HepG2 (cell line): ENCODE data around the gene C2orf49. TPM values are rescaled to one million over a fixed set of nuclear protein-coding genes. Genes with fewer than 3 reads are reported as not detected.

Experiments
- ESRRA ChIP-seq: sonication (generic); formaldehyde crosslinking; IDR thresholded peaks from 2 replicates; pipeline ENCODE4 v1.5.1; 2020; ENCODE audit warnings: mild to moderate bottlenecking, low read depth, missing genetic modification reagents
- FOXA1 ChIP-seq, 2 experiments: fragments of 450-650 bp in 1 of 2; sonication (generic) in 1 of 2; formaldehyde crosslinking in 1 of 2; IDR thresholded peaks; 2 replicates each; pipeline versions ENCODE4 v1.4.0 to v1.6.1; 2016 to 2020; ENCODE audit warnings: missing genetic modification reagents in 1 of 2
- RARA ChIP-seq: IDR thresholded peaks from 2 replicates; pipeline ENCODE4 v1.6.1; 2016; ENCODE audit warnings: missing genetic modification reagents, missing compliant biosample characterization
- SKI ChIP-seq: fragments of 450-650 bp; IDR thresholded peaks from one replicate; pipeline ENCODE4 v1.6.1; 2018; ENCODE audit warnings: mild to moderate bottlenecking; ENCODE audit not compliant: partially characterized antibody
- ZMYM4 ChIP-seq: sonication (generic); formaldehyde crosslinking; IDR thresholded peaks from 2 replicates; pipeline ENCODE4 v1.8.1; 2023; ENCODE audit warnings: mild to moderate bottlenecking, missing genetic modification reagents
- ZNF33B ChIP-seq: sonication (generic); formaldehyde crosslinking; IDR thresholded peaks from 2 replicates; pipeline ENCODE4 v1.5.1; 2020; ENCODE audit warnings: mild to moderate bottlenecking, missing genetic modification reagents
- ZNF652 ChIP-seq: IDR thresholded peaks from 2 replicates; pipeline ENCODE4 v1.6.1; 2016; ENCODE audit warnings: low read depth, borderline replicate concordance
- ZNF747 ChIP-seq: sonication (generic); formaldehyde crosslinking; IDR thresholded peaks from 2 replicates; pipeline ENCODE4 v1.8.1; 2023; ENCODE audit warnings: missing genetic modification reagents, mild to moderate bottlenecking, borderline replicate concordance
- polyA plus RNA-seq, 8 experiments: library from polyadenylated mRNA; depleted of rRNA in 3 of 8; stranded (reverse) in 7 of 8; unstranded in 1 of 8; fragments of >200 nt; fragmentation: Illumina TruSeq in 4 of 8; extraction: Trizol in 4 of 8; gene quantifications; 2 replicates each; pipeline versions ENCODE4 v1.2.1 to v1.2.3, GENCODE V29; 2011 to 2016; ENCODE audit warnings: low read depth in 4 of 8, missing spikeins in 1 of 8, mixed read lengths in 1 of 8; ENCODE audit not compliant: insufficient read depth in 1 of 8
- total RNA-seq, 5 experiments: library from RNA; depleted of rRNA; stranded (reverse); fragments of >200 nt; fragmentation: Illumina TruSeq; extraction: Trizol; gene quantifications; 2 replicates each; pipeline ENCODE4 v1.2.3, GENCODE V29; 2016; ENCODE audit warnings: low read depth in 1 of 5
- TF ChIP-seq, protein P1 (sequence below): sonication (generic); formaldehyde crosslinking; IDR thresholded peaks from 2 replicates; pipeline ENCODE4 v1.4.0; 2020; ENCODE audit warnings: missing genetic modification reagents
- TF ChIP-seq, protein P2 (sequence below): IDR thresholded peaks from 2 replicates; pipeline ENCODE4 v1.6.1; 2012; ENCODE audit warnings: inconsistent platforms
- TF ChIP-seq, protein P3 (sequence below): IDR thresholded peaks from 2 replicates; pipeline ENCODE4 v1.6.1; 2016; ENCODE audit warnings: low read depth, borderline replicate concordance
- TF ChIP-seq, protein P4 (sequence below): sonication (generic); formaldehyde crosslinking; IDR thresholded peaks from 2 replicates; pipeline ENCODE4 v1.5.0; 2020; ENCODE audit warnings: missing genetic modification reagents
- TF ChIP-seq, protein P5 (sequence below): sonication (generic); formaldehyde crosslinking; IDR thresholded peaks from 2 replicates; pipeline ENCODE4 v1.4.0; 2020; ENCODE audit warnings: missing genetic modification reagents
- TF ChIP-seq, protein P6 (sequence below): sonication (generic); formaldehyde crosslinking; IDR thresholded peaks from 2 replicates; pipeline ENCODE4 v1.4.0; 2020; ENCODE audit warnings: missing genetic modification reagents, borderline replicate concordance
- TF ChIP-seq, protein P7 (sequence below): sonication (generic); formaldehyde crosslinking; IDR thresholded peaks from 2 replicates; pipeline ENCODE4 v1.5.1; 2020; ENCODE audit warnings: mild to moderate bottlenecking, missing genetic modification reagents, moderate library complexity

Gene C2orf49
- total and polyA plus RNA-seq, 2 of the 13 experiments (the other 11 are each of a cell fraction or from before 2014, with no cell fraction given) = 24.7 to 28.8 TPM

DNA sequence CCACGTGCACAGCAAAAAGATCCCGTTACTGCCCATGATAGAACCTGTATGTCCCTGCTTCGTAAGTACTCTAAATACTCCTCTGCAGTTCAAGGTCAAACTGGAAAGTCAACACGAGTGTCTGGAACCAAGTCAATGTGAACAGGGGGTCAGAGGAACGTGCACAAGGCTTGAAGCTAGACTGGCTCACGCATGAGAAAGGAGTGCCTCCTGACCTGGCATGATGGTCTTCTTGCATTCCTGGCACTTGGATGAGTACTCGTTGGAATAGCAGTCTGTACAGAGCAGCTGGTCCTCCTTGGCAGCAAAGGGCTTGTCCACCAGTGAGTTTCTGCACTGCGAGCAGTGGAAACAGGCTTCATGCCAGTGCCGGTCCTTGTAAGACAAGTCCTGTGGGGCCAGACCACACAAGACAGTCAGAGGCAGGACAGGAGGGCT, 36.0 kb downstream of the C2orf49 start (continued):
- TF ChIP-seq ZMYM4 (peak; percentile 29; the same call in 1 of the 2 replicates), ZNF652 (CRISPR knock-in tag) (no peak), ZNF747 (no peak), FOXA1 (IDR thresholded peaks at IDR 0.05) (no peak), FOXA1 (CRISPR knock-in tag; IDR thresholded peaks at IDR 0.05) (peak; percentile 62), SKI (peak; percentile 56), ZNF33B (CRISPR knock-in tag) (no peak), ESRRA (CRISPR knock-in tag) (0 out of 2 replicates have a peak, but pooled peaks have one; percentile 42), RARA (CRISPR knock-in tag) (peak; percentile 84)
- TF ChIP-seq, protein P1, sequence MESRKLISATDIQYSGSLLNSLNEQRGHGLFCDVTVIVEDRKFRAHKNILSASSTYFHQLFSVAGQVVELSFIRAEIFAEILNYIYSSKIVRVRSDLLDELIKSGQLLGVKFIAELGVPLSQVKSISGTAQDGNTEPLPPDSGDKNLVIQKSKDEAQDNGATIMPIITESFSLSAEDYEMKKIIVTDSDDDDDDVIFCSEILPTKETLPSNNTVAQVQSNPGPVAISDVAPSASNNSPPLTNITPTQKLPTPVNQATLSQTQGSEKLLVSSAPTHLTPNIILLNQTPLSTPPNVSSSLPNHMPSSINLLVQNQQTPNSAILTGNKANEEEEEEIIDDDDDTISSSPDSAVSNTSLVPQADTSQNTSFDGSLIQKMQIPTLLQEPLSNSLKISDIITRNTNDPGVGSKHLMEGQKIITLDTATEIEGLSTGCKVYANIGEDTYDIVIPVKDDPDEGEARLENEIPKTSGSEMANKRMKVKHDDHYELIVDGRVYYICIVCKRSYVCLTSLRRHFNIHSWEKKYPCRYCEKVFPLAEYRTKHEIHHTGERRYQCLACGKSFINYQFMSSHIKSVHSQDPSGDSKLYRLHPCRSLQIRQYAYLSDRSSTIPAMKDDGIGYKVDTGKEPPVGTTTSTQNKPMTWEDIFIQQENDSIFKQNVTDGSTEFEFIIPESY (CRISPR knock-in tag) = 0 out of 2 replicates have a peak, but pooled peaks have one; percentile 13
- TF ChIP-seq, protein P2, sequence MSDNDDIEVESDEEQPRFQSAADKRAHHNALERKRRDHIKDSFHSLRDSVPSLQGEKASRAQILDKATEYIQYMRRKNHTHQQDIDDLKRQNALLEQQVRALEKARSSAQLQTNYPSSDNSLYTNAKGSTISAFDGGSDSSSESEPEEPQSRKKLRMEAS = peak; percentile 49; the same call in 1 of the 2 replicates
- TF ChIP-seq, protein P3, sequence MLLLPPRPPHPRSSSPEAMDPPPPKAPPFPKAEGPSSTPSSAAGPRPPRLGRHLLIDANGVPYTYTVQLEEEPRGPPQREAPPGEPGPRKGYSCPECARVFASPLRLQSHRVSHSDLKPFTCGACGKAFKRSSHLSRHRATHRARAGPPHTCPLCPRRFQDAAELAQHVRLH = no peak
- TF ChIP-seq, protein P4, sequence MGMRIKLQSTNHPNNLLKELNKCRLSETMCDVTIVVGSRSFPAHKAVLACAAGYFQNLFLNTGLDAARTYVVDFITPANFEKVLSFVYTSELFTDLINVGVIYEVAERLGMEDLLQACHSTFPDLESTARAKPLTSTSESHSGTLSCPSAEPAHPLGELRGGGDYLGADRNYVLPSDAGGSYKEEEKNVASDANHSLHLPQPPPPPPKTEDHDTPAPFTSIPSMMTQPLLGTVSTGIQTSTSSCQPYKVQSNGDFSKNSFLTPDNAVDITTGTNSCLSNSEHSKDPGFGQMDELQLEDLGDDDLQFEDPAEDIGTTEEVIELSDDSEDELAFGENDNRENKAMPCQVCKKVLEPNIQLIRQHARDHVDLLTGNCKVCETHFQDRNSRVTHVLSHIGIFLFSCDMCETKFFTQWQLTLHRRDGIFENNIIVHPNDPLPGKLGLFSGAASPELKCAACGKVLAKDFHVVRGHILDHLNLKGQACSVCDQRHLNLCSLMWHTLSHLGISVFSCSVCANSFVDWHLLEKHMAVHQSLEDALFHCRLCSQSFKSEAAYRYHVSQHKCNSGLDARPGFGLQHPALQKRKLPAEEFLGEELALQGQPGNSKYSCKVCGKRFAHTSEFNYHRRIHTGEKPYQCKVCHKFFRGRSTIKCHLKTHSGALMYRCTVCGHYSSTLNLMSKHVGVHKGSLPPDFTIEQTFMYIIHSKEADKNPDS = peak; percentile 99
- TF ChIP-seq, protein P5, sequence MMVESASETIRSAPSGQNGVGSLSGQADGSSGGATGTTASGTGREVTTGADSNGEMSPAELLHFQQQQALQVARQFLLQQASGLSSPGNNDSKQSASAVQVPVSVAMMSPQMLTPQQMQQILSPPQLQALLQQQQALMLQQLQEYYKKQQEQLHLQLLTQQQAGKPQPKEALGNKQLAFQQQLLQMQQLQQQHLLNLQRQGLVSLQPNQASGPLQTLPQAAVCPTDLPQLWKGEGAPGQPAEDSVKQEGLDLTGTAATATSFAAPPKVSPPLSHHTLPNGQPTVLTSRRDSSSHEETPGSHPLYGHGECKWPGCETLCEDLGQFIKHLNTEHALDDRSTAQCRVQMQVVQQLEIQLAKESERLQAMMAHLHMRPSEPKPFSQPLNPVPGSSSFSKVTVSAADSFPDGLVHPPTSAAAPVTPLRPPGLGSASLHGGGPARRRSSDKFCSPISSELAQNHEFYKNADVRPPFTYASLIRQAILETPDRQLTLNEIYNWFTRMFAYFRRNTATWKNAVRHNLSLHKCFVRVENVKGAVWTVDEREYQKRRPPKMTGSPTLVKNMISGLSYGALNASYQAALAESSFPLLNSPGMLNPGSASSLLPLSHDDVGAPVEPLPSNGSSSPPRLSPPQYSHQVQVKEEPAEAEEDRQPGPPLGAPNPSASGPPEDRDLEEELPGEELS = no peak
- TF ChIP-seq, protein P6, sequence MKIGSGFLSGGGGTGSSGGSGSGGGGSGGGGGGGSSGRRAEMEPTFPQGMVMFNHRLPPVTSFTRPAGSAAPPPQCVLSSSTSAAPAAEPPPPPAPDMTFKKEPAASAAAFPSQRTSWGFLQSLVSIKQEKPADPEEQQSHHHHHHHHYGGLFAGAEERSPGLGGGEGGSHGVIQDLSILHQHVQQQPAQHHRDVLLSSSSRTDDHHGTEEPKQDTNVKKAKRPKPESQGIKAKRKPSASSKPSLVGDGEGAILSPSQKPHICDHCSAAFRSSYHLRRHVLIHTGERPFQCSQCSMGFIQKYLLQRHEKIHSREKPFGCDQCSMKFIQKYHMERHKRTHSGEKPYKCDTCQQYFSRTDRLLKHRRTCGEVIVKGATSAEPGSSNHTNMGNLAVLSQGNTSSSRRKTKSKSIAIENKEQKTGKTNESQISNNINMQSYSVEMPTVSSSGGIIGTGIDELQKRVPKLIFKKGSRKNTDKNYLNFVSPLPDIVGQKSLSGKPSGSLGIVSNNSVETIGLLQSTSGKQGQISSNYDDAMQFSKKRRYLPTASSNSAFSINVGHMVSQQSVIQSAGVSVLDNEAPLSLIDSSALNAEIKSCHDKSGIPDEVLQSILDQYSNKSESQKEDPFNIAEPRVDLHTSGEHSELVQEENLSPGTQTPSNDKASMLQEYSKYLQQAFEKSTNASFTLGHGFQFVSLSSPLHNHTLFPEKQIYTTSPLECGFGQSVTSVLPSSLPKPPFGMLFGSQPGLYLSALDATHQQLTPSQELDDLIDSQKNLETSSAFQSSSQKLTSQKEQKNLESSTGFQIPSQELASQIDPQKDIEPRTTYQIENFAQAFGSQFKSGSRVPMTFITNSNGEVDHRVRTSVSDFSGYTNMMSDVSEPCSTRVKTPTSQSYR (CRISPR knock-in tag) = no peak
- TF ChIP-seq, protein P7, sequence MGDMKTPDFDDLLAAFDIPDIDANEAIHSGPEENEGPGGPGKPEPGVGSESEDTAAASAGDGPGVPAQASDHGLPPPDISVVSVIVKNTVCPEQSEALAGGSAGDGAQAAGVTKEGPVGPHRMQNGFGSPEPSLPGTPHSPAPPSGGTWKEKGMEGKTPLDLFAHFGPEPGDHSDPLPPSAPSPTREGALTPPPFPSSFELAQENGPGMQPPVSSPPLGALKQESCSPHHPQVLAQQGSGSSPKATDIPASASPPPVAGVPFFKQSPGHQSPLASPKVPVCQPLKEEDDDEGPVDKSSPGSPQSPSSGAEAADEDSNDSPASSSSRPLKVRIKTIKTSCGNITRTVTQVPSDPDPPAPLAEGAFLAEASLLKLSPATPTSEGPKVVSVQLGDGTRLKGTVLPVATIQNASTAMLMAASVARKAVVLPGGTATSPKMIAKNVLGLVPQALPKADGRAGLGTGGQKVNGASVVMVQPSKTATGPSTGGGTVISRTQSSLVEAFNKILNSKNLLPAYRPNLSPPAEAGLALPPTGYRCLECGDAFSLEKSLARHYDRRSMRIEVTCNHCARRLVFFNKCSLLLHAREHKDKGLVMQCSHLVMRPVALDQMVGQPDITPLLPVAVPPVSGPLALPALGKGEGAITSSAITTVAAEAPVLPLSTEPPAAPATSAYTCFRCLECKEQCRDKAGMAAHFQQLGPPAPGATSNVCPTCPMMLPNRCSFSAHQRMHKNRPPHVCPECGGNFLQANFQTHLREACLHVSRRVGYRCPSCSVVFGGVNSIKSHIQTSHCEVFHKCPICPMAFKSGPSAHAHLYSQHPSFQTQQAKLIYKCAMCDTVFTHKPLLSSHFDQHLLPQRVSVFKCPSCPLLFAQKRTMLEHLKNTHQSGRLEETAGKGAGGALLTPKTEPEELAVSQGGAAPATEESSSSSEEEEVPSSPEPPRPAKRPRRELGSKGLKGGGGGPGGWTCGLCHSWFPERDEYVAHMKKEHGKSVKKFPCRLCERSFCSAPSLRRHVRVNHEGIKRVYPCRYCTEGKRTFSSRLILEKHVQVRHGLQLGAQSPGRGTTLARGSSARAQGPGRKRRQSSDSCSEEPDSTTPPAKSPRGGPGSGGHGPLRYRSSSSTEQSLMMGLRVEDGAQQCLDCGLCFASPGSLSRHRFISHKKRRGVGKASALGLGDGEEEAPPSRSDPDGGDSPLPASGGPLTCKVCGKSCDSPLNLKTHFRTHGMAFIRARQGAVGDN = peak; percentile 27
